ENCODE results near the gene SPTB. TPM values are rescaled to one million over a fixed set of nuclear protein-coding genes. Genes with fewer than 3 reads are reported as not detected.

SPTB gene
- total RNA-seq, 1 donor from 2014 or later: not detected

GRCh38 chr14:64769096-64770020 lies 110.3 kb downstream of the SPTB start:
- intact Hi-C loops (cut with micrococcal nuclease): no loop called here

- intact Hi-C loops (cut with micrococcal nuclease): no loop called here
Observed at GRCh38 chr14:64768401-64769095, 111.2 kb downstream of the SPTB start.

- intact Hi-C loops (cut with micrococcal nuclease): no loop called here
Observed at GRCh38 chr14:64767215-64767964, 112.3 kb downstream of the SPTB start.

- intact Hi-C loops (cut with micrococcal nuclease): no loop called here
Observed at GRCh38 chr14:64766430-64767151, 113.1 kb downstream of the SPTB start.

GRCh38 chr14:64765740-64766302 lies 113.9 kb downstream of the SPTB start:
- intact Hi-C loops (cut with micrococcal nuclease): no loop called here

- intact Hi-C loops (cut with micrococcal nuclease): loop anchor here (1.0 to 5.0 kb wide), 3 partner anchors 58 to 223 kb away; partner anchors contain the start of gene HSPA2
Observed at GRCh38 chr14:64764641-64765520, 114.8 kb downstream of the SPTB start.

GRCh38 chr14:64763801-64764621 lies 115.7 kb downstream of the SPTB start:
- intact Hi-C loops (cut with micrococcal nuclease): loop anchor here (1.0 to 5.0 kb wide), 3 partner anchors 57 to 222 kb away; partner anchors contain the start of gene HSPA2

GRCh38 chr14:64763085-64763782 lies 116.5 kb downstream of the SPTB start:
- intact Hi-C loops (cut with micrococcal nuclease): loop anchor here (5.0 kb wide), 2 partner anchors 56 to 221 kb away; partner anchors contain the start of gene HSPA2

- intact Hi-C loops (cut with micrococcal nuclease): loop anchor here (5.0 kb wide), 2 partner anchors 55 to 220 kb away; partner anchors contain the start of gene HSPA2
Observed at GRCh38 chr14:64762044-64763034, 117.4 kb downstream of the SPTB start.

GRCh38 chr14:64761441-64762043 lies 118.2 kb downstream of the SPTB start:
- intact Hi-C loops (cut with micrococcal nuclease): loop anchor here (5.0 kb wide), 2 partner anchors 54 to 219 kb away; partner anchors contain the start of gene HSPA2

- intact Hi-C loops (cut with micrococcal nuclease): loop anchor here (5.0 kb wide), 2 partner anchors 54 to 219 kb away; partner anchors contain the start of gene HSPA2
Observed at GRCh38 chr14:64760916-64761315, 118.8 kb downstream of the SPTB start.

GRCh38 chr14:64760146-64760755 lies 119.5 kb downstream of the SPTB start:
- intact Hi-C loops (cut with micrococcal nuclease): loop anchor here (5.0 kb wide), 2 partner anchors 53 to 218 kb away; partner anchors contain the start of gene HSPA2

- intact Hi-C loops (cut with micrococcal nuclease): no loop called here
Observed at GRCh38 chr14:64759555-64759938, 120.2 kb downstream of the SPTB start.

- intact Hi-C loops (cut with micrococcal nuclease): no loop called here
Observed at GRCh38 chr14:64758691-64759554, 120.8 kb downstream of the SPTB start.

Data from T-helper 2 cell treated with Interferon-gamma antibody and Interleukin-4, amounts not matched to agents 100 ng/mL and 5 ng/mL, for 36 hours (primary cell).